Astrocyte (in vitro differentiated cells and primary cell): Measurements from ENCODE around the gene USP6NL. TPM values are rescaled to one million over a fixed set of nuclear protein-coding genes. Genes with fewer than 3 reads are reported as not detected.

Source experiments
- DNase-seq: peaks from one replicate; pipeline ENCODE4 v3.0.0-alpha.2; 2010; ENCODE audit warnings: low read depth
- FAIRE-seq: peaks from 2 replicates; lab custom pipeline; 2011; peaks lifted over from hg19 to GRCh38; lab: Jason Lieb, UNC
- H2AFZ ChIP-seq: 2 replicates; pipeline ENCODE4 v1.6.0; 2012; ENCODE audit warnings: low read depth, low read length, inconsistent platforms
- H3K27ac ChIP-seq: 2 replicates; pipeline ENCODE4 v1.5.1; 2011; ENCODE audit warnings: low read depth, low read length, inconsistent platforms
- H3K27me3 ChIP-seq: 2 replicates; pipeline ENCODE4 v1.6.0; 2011; ENCODE audit warnings: low read length, inconsistent platforms; ENCODE audit not compliant: insufficient read depth
- H3K36me3 ChIP-seq: 2 replicates; pipeline ENCODE4 v1.5.1; 2011; ENCODE audit warnings: low read length, inconsistent platforms; ENCODE audit not compliant: insufficient read depth
- H3K4me1 ChIP-seq: 2 replicates; pipeline ENCODE4 v1.5.1; 2011; ENCODE audit warnings: low read length, inconsistent platforms; ENCODE audit not compliant: insufficient read depth
- H3K4me2 ChIP-seq: 2 replicates; pipeline ENCODE4 v1.6.0; 2012; ENCODE audit warnings: low read length, inconsistent platforms
- H3K4me3 ChIP-seq: 2 replicates; pipeline ENCODE4 v1.5.1; 2011; ENCODE audit warnings: low read depth, mild to moderate bottlenecking, low read length, inconsistent platforms; ENCODE audit not compliant: insufficient read depth
- H3K79me2 ChIP-seq: 2 replicates; pipeline ENCODE4 v1.6.0; 2012; ENCODE audit warnings: mild to moderate bottlenecking, low read length, inconsistent platforms; ENCODE audit not compliant: insufficient read depth
- H3K9ac ChIP-seq: 2 replicates; pipeline ENCODE4 v1.6.0; 2012; ENCODE audit warnings: mild to moderate bottlenecking, low read length, inconsistent platforms
- H3K9me3 ChIP-seq: 2 replicates; pipeline ENCODE4 v1.5.1; 2012; ENCODE audit warnings: low read depth, mild to moderate bottlenecking, low read length, inconsistent platforms; ENCODE audit not compliant: insufficient read depth
- H4K20me1 ChIP-seq: 2 replicates; pipeline ENCODE4 v1.6.0; 2012; ENCODE audit warnings: low read length, inconsistent platforms; ENCODE audit not compliant: insufficient read depth
- H3K27ac Mint-ChIP-seq: one replicate; pipeline ENCODE4 v1.8.0; 2021; ENCODE audit warnings: mild to moderate bottlenecking, mixed read lengths; ENCODE audit not compliant: unreplicated experiment
- H3K27me3 Mint-ChIP-seq: one replicate; pipeline ENCODE4 v1.8.0; 2021; ENCODE audit warnings: low read depth, mixed read lengths; ENCODE audit not compliant: unreplicated experiment
- H3K36me3 Mint-ChIP-seq: one replicate; pipeline ENCODE4 v1.8.0; 2021; ENCODE audit warnings: low read depth, mixed read lengths; ENCODE audit not compliant: unreplicated experiment
- H3K4me1 Mint-ChIP-seq: one replicate; pipeline ENCODE4 v1.8.0; 2021; ENCODE audit warnings: low read depth, mixed read lengths; ENCODE audit not compliant: unreplicated experiment
- H3K4me3 Mint-ChIP-seq: one replicate; pipeline ENCODE4 v1.8.0; 2021; ENCODE audit warnings: mild to moderate bottlenecking, moderate library complexity, mixed read lengths; ENCODE audit not compliant: unreplicated experiment
- H3K9me3 Mint-ChIP-seq: one replicate; pipeline ENCODE4 v1.8.0; 2021; ENCODE audit warnings: mild to moderate bottlenecking, mixed read lengths; ENCODE audit not compliant: unreplicated experiment
- CTCF ChIP-seq: IDR thresholded peaks from 2 replicates; pipeline ENCODE4 v1.5.1; 2011; ENCODE audit warnings: low read depth, mild to moderate bottlenecking, inconsistent platforms, low read length, moderate library complexity; ENCODE audit not compliant: insufficient read depth
- EZH2 ChIP-seq: IDR thresholded peaks from 2 replicates; pipeline ENCODE4 v1.6.1; 2012; ENCODE audit warnings: mild to moderate bottlenecking, low read length, inconsistent platforms; ENCODE audit not compliant: insufficient read depth
- total RNA-seq: library from RNA; stranded (reverse); gene quantifications from 2 replicates; pipeline ENCODE4 v1.2.1, GENCODE V29; 2021

Gene USP6NL
- total RNA-seq, 1 donor from 2014 or later, result 16.6 TPM

GRCh38 chr10:11409357-11409756 is 202.1 kb downstream of the USP6NL start:
- Mint-ChIP-seq H3K9me3 (no peaks in the 10 kb centered on the region), H3K4me3 (no peak overlapping the region), H3K27me3 (peaks cover 7% of the 10 kb centered on the region), H3K4me1 (peaks cover 2% of the 10 kb centered on the region), H3K27ac (no peak overlapping the region), H3K36me3 (no peaks in the 10 kb centered on the region)
- DNase-seq, result no peak
- no peaks in the 10 kb centered on the region for H3K79me2 ChIP-seq
- H2AFZ ChIP-seq, result no peak overlapping the region
- no peak overlapping the region for H3K9ac ChIP-seq
- H3K9me3 ChIP-seq, result peaks cover 3% of the 10 kb centered on the region
- no peak overlapping the region for H3K4me3 ChIP-seq
- no peaks in the 10 kb centered on the region for H3K36me3 ChIP-seq
- no peaks in the 10 kb centered on the region for H3K27me3 ChIP-seq
- no peaks in the 10 kb centered on the region for H4K20me1 ChIP-seq
- TF ChIP-seq CTCF (no peak), EZH2 (no peak)
- no peak for FAIRE-seq
- H3K4me2 ChIP-seq, result no peak overlapping the region
- H3K4me1 ChIP-seq, result no peaks in the 10 kb centered on the region
- H3K27ac ChIP-seq, result no peak overlapping the region

- H3K4me2 ChIP-seq, result no peak overlapping the region
- FAIRE-seq (no peak), DNase-seq (no peak)
- H3K27me3 Mint-ChIP-seq, result peaks cover 7% of the 10 kb centered on the region
- no peak overlapping the region for H2AFZ ChIP-seq
- H3K9me3 ChIP-seq, result peaks cover 3% of the 10 kb centered on the region
- no peaks in the 10 kb centered on the region for H3K36me3 Mint-ChIP-seq
- H3K4me3 ChIP-seq, result no peak overlapping the region
- H3K27ac ChIP-seq, result no peak overlapping the region
- no peaks in the 10 kb centered on the region for H3K9me3 Mint-ChIP-seq
- no peaks in the 10 kb centered on the region for H3K4me1 Mint-ChIP-seq
- no peaks in the 10 kb centered on the region for H3K4me1 ChIP-seq
- H3K27ac Mint-ChIP-seq, result no peak overlapping the region
- H3K4me3 Mint-ChIP-seq, result no peak overlapping the region
- no peaks in the 10 kb centered on the region for H3K36me3 ChIP-seq
- no peaks in the 10 kb centered on the region for H3K79me2 ChIP-seq
- TF ChIP-seq EZH2, result no peak
- TF ChIP-seq CTCF, result no peak
- H4K20me1 ChIP-seq, result no peaks in the 10 kb centered on the region
- no peaks in the 10 kb centered on the region for H3K27me3 ChIP-seq
- no peak overlapping the region for H3K9ac ChIP-seq
Observed at GRCh38 chr10:11407939-11408338, 203.5 kb downstream of the USP6NL start.

- FAIRE-seq, result no peak
- DNase-seq, result no peak
Observed at GRCh38 chr10:11406746-11407145, 204.7 kb downstream of the USP6NL start.

More at GRCh38 chr10:11406746-11407145, 204.7 kb downstream of the USP6NL start:
- Histone ChIP-seq H3K4me3 (no peak overlapping the region), H3K4me1 (no peaks in the 10 kb centered on the region), H3K4me2 (no peak overlapping the region), H3K79me2 (no peaks in the 10 kb centered on the region), H3K9me3 (no peaks in the 10 kb centered on the region), H3K9ac (no peak overlapping the region), H3K27me3 (no peaks in the 10 kb centered on the region), H3K27ac (no peak overlapping the region), H3K36me3 (no peaks in the 10 kb centered on the region), H2AFZ (no peak overlapping the region), H4K20me1 (no peaks in the 10 kb centered on the region)
- Mint-ChIP-seq H3K27ac (no peak overlapping the region), H3K36me3 (no peaks in the 10 kb centered on the region), H3K27me3 (peaks cover 7% of the 10 kb centered on the region), H3K4me3 (no peak overlapping the region), H3K4me1 (no peaks in the 10 kb centered on the region), H3K9me3 (no peaks in the 10 kb centered on the region)
- TF ChIP-seq CTCF (no peak), EZH2 (no peak)
